GM23338 (cell line): ENCODE results near the gene CCL21.

Experiments used
- CREB1 ChIP-seq: fragments of 250-450 bp; sonication (Bioruptor Pico); IDR thresholded peaks from 2 replicates; pipeline ENCODE4 v1.5.0; 2020; ENCODE audit warnings: low read depth, mild to moderate bottlenecking, moderate library complexity
- EZH2 ChIP-seq: fragments of 200-600 bp; sonication (generic); IDR thresholded peaks from one replicate; pipeline ENCODE4 v1.8.0; 2017; ENCODE audit warnings: antibody characterized with exemption, mild to moderate bottlenecking, low read depth; ENCODE audit not compliant: unreplicated experiment
- JUNB ChIP-seq: IDR thresholded peaks from one replicate; pipeline ENCODE4 v1.6.1; 2016; ENCODE audit warnings: antibody characterized with exemption; ENCODE audit not compliant: unreplicated experiment
- POLR2AphosphoS5 ChIP-seq: IDR thresholded peaks from 2 replicates; pipeline ENCODE4 v1.6.1; 2016; ENCODE audit warnings: antibody characterized with exemption, low read depth
- TF ChIP-seq, protein P1 (sequence below), 2 experiments: fragments of 200-600 bp in 1 of 2; sonication (generic) in 1 of 2; conservative IDR thresholded peaks; 2 replicates each; pipeline versions ENCODE4 v1.5.1 to v1.6.1; 2016 to 2017; ENCODE audit warnings: antibody characterized with exemption in 2 of 2, low read depth in 2 of 2, mild to moderate bottlenecking in 2 of 2, moderate library complexity in 1 of 2

DNA sequence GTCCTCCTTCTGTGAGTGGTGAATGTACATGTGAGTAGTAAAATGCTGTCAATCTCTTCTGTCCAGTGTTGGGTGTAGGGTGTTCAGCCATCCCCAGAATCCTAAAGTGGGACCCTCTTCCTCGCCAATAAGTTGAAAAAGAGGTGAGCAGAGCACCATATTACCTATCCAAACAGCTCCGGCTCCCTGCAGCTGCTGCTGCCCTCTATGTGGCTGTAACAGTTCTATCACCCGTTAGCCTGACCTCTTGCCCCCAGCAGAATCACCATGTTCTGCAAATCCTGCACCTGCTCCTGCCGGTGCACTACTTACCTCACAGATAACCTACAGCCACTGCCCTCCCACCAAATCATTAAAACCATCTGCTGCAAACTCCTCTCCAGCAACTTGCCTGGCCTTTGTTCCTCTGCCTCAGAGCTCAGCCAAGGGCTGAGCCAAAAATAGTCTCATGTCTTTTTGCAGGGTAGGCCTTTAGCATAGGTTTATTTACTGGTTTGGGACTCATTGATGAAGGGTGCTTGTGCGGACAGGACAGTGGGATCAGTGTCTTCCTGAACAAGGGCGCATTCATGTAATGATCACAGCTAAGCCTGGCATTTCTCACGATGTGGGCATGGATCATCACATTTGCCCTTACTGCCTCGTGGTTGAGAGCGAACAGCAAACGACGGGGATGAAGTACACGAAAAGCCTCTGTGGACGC is 49.6 kb upstream of the CCL21 start:
- TF ChIP-seq, protein P1, sequence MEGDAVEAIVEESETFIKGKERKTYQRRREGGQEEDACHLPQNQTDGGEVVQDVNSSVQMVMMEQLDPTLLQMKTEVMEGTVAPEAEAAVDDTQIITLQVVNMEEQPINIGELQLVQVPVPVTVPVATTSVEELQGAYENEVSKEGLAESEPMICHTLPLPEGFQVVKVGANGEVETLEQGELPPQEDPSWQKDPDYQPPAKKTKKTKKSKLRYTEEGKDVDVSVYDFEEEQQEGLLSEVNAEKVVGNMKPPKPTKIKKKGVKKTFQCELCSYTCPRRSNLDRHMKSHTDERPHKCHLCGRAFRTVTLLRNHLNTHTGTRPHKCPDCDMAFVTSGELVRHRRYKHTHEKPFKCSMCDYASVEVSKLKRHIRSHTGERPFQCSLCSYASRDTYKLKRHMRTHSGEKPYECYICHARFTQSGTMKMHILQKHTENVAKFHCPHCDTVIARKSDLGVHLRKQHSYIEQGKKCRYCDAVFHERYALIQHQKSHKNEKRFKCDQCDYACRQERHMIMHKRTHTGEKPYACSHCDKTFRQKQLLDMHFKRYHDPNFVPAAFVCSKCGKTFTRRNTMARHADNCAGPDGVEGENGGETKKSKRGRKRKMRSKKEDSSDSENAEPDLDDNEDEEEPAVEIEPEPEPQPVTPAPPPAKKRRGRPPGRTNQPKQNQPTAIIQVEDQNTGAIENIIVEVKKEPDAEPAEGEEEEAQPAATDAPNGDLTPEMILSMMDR (conservative IDR thresholded peaks at IDR 0.05; ENCODE audit: low read depth in 2 of 2) = no peak
- TF ChIP-seq POLR2AphosphoS5 (no peak), JUNB (no peak), CREB1 (CRISPR knock-in tag) (no peak), EZH2 (no peak)
